Endothelial cell (in vitro differentiated cells): Measurements from ENCODE around the gene PASK. TPM values are rescaled to one million over a fixed set of nuclear protein-coding genes. Genes with fewer than 3 reads are reported as not detected.
A peak's percentile ranks its signal among the peaks of the same experiment; 100 is the strongest.
"Not testable (repeated sequence)": the region's sequence is repeated elsewhere in the genome, so short reads cannot be mapped to it uniquely, and the experiment has no call there.

Experiments used
- DNase-seq: peaks from one replicate; pipeline ENCODE4 v3.0.0; 2021; ENCODE audit warnings: low spot score
- H3K27ac Mint-ChIP-seq: one replicate; pipeline ENCODE4 v1.8.0; 2021; ENCODE audit warnings: mixed read lengths, inconsistent platforms; ENCODE audit not compliant: unreplicated experiment
- H3K27me3 Mint-ChIP-seq: one replicate; pipeline ENCODE4 v1.8.0; 2021; ENCODE audit warnings: mild to moderate bottlenecking, moderate library complexity, mixed read lengths, inconsistent platforms; ENCODE audit not compliant: unreplicated experiment
- H3K36me3 Mint-ChIP-seq: one replicate; pipeline ENCODE4 v1.8.0; 2021; ENCODE audit warnings: mild to moderate bottlenecking, low read depth, mixed read lengths, inconsistent platforms; ENCODE audit not compliant: unreplicated experiment
- H3K4me1 Mint-ChIP-seq: one replicate; pipeline ENCODE4 v1.8.0; 2021; ENCODE audit warnings: mild to moderate bottlenecking, mixed read lengths, inconsistent platforms; ENCODE audit not compliant: unreplicated experiment
- H3K4me3 Mint-ChIP-seq: one replicate; pipeline ENCODE4 v1.8.0; 2021; ENCODE audit warnings: mild to moderate bottlenecking, mixed read lengths, inconsistent platforms; ENCODE audit not compliant: unreplicated experiment
- H3K9me3 Mint-ChIP-seq: one replicate; pipeline ENCODE4 v1.8.0; 2021; ENCODE audit warnings: mixed read lengths, inconsistent platforms; ENCODE audit not compliant: unreplicated experiment
- long read RNA-seq: library from polyadenylated mRNA; unstranded; transcript quantifications from one replicate; pipeline ENCODE4 v2.0.0, GENCODE V29; 2020; ENCODE audit not compliant: unreplicated experiment
- total RNA-seq: library from RNA; stranded (reverse); fragmentation: NEBNext Ultra II Directional; extraction: Animal tissue kit (Norgen Biotek cat#: 25700); gene quantifications from one replicate; pipeline ENCODE4 v1.2.1, GENCODE V29; 2021; ENCODE audit not compliant: unreplicated experiment
- TF ChIP-seq, protein P1 (sequence below): fragments of 200-600 bp; sonication (generic); IDR thresholded peaks from one replicate; pipeline ENCODE4 v1.5.0; 2021; ENCODE audit warnings: antibody characterized with exemption; ENCODE audit not compliant: unreplicated experiment

PASK gene
- 39.7 TPM for total RNA-seq
- long read RNA-seq, full-length matches to known transcripts = 3 of 21 reads
- long read RNA-seq, partial matches to known transcripts = 17 of 21 reads
- long read RNA-seq, other reads (novel, unspliced or antisense) = 1 of 21 reads

DNA sequence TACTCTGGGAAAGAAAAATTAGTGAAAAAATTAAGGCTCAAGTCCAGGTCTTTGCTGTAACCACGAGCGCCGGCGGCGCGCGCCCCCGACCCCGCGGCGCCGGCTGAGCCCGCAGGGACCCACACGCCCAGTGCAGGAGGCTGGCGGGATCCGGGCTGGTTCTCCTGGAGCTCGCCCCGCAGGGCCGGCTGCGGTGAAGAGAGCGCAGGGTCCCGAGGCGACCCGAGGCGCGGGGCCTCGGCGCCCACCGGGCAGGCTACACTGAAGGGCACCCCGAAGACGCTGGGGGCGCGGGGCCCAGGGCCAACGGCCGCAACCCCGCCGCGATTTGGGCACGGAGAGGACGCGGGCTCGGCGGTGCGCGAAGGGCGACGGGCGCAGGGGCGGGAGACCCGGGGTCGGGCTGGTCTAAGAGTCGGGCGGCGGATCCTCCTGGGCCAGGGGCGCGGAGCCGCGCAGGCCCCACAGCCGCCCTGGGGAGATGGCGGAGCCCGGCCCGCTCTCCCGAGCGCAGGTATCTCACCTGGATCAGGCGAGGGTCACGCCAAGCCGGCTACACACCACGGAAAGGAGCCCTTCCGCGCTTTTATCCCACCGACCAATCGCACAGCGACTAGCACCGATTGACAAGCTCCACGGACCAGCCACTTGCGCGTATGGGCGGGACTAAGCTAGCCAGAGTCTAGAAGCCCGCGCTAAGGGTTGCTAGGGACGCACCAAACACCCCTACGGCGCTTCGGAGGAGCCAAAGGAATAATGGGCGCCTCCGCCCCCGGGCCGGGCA is at the start of gene PASK:
Gene PASK (minus strand): TSS at position 582 of the 784 bp plus-strand sequence. CDS start 6,440 bp downstream, outside the sequence.
- DNase-seq = peak; percentile 86
- Mint-ChIP-seq H3K27ac (peak within 1 kb of the TSS; percentile 48), H3K4me3 (peak within 1 kb of the TSS; percentile 99), H3K9me3 (no peaks in the 10 kb centered on the region), H3K27me3 (peaks cover 22% of the 10 kb centered on the region), H3K36me3 (peaks cover 4% of the 10 kb centered on the region), H3K4me1 (peaks cover 21% of the 10 kb centered on the region)
- TF ChIP-seq, protein P1, sequence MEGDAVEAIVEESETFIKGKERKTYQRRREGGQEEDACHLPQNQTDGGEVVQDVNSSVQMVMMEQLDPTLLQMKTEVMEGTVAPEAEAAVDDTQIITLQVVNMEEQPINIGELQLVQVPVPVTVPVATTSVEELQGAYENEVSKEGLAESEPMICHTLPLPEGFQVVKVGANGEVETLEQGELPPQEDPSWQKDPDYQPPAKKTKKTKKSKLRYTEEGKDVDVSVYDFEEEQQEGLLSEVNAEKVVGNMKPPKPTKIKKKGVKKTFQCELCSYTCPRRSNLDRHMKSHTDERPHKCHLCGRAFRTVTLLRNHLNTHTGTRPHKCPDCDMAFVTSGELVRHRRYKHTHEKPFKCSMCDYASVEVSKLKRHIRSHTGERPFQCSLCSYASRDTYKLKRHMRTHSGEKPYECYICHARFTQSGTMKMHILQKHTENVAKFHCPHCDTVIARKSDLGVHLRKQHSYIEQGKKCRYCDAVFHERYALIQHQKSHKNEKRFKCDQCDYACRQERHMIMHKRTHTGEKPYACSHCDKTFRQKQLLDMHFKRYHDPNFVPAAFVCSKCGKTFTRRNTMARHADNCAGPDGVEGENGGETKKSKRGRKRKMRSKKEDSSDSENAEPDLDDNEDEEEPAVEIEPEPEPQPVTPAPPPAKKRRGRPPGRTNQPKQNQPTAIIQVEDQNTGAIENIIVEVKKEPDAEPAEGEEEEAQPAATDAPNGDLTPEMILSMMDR = no peak

DNA sequence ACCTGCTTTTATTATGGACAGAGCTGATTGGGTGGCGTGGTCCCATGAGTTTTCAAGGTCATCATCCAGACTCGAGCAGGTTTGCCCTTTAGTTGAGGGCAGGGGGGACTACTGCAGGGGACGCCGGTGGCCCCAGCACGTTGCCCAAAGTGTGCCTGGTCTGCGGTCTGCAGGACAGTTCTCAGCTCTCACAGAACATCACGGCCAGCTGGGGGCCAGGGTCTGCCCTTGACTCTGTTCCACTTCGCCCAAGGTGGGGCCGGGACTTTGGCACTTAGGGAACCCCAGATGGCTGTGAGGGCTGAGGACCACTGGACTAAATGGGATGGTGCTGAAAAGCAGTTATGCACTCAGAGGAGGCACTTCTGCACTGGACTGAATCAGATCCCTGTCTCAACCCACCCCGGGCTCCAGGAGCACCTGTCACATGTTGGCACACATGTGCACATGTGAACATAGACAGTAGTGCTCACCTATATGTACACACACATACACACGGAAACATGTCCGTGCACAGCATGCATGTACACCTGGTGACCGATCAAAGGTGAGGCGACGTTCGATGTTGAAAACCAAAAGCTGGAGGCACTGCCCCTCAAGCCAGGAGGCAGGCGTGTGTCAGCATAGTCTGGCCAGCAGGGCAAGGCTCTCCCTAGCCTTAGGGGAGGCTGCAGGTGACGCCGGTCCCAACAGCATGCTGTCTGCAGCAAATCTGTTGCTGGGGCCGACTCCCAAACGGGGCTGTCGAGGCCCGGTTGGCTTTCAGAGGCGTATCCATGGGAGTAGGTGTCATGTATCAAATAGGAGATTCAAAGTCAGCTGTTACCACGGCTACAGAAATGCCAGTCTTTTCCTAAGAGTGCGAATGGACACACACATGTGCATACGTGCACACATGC is 49.4 kb upstream of the PASK start:
- TF ChIP-seq, protein P1 = no peak
- Mint-ChIP-seq H3K9me3 (no peaks in the 10 kb centered on the region), H3K4me1 (no peaks in the 10 kb centered on the region), H3K4me3 (peak overlapping the region; percentile 47), H3K36me3 (no peaks in the 10 kb centered on the region), H3K27me3 (peaks cover 2% of the 10 kb centered on the region), H3K27ac (no peak overlapping the region)
- DNase-seq = no peak

DNA sequence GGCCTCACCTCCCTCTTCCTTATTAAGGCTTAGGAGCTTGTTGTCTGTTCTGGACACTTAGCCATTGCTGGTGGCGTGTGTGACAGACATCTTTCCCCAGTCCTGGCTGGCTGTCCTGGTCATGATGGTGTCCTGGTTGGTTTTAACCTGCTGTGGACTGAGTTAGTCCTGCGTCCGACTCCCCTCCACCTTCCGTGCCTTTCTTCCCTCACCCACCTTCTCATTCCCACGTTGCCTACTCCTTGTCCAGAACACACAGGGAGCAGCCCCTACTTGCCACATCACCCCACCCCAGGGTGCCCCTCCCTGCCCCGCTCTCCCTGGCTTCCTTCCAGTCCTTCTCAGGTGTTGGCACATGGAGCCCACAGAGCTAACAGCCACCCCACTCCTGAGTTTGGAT is 48.7 kb upstream of the PASK start:
- H3K27ac Mint-ChIP-seq = no peak overlapping the region

DNA sequence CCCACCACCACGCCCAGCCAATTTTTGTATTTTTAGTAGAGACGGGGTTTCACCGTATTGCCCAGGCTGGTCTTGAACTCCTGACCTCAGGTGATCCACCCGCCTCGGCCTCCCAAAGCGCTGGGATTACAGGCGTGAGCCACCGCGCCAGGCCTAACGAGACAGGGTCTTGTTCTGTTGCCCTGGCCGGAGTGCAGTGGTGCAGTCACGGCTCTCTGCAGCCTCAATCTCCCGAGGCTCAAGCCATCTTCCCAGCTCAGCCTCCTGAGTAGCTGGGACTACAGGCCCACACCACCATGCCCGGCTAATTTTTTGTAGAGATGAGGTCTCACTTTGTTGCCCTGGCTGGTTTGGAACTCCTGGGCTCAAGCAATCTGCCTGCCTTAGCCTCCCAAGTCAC is 48.0 kb upstream of the PASK start:
- H3K27me3 Mint-ChIP-seq, H3K36me3 Mint-ChIP-seq, H3K4me1 Mint-ChIP-seq, DNase-seq, H3K27ac Mint-ChIP-seq, H3K4me3 Mint-ChIP-seq, H3K9me3 Mint-ChIP-seq: not testable (repeated sequence)

More for the DNA sequence above, 48.7 kb upstream of the PASK start:
- no peak for DNase-seq
- H3K27me3 Mint-ChIP-seq = peaks cover 4% of the 10 kb centered on the region
- H3K36me3 Mint-ChIP-seq = no peaks in the 10 kb centered on the region
- no peaks in the 10 kb centered on the region for H3K4me1 Mint-ChIP-seq
- TF ChIP-seq, protein P1 = no peak
- no peaks in the 10 kb centered on the region for H3K9me3 Mint-ChIP-seq
- H3K4me3 Mint-ChIP-seq = no peak overlapping the region

DNA sequence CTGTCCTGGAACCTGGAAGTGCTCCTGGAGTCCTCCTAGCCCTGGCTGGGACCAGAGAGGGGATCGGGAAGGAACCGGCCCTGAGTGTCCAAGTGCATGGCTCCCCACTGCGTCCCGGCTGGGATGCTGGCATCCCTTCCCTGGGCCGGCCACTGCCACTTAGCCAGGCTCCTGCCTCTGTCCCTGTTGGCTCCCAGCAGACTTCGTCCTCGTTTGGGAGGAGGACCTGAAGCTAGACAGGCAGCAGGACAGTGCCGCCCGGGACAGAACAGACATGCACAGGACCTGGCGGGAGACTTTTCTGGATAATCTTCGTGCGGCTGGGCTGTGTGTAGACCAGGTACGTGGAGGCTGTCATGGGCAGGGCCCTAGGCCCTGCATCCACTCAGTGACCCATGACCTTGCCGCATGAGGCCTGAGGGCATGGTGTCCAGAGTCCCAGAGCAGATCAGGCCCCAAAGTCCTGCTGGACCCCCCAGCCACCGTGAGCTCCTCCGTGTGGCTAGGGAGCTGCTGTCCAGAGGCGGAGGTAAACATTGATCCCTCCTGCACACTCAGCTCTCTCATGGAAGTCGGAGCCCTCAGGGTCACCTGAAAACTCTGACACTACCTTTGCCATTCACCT is 46.3 kb upstream of the PASK start:
- H3K27ac Mint-ChIP-seq = no peak overlapping the region
- no peak overlapping the region for H3K4me3 Mint-ChIP-seq
- H3K27me3 Mint-ChIP-seq = peaks cover 4% of the 10 kb centered on the region
- TF ChIP-seq, protein P1 = no peak
- DNase-seq = no peak
- H3K36me3 Mint-ChIP-seq = no peaks in the 10 kb centered on the region
- no peaks in the 10 kb centered on the region for H3K4me1 Mint-ChIP-seq
- H3K9me3 Mint-ChIP-seq = no peaks in the 10 kb centered on the region
